ENCODE results near the gene POLDIP3.
A peak's percentile ranks its signal among the peaks of the same experiment; 100 is the strongest.
"Not testable (repeated sequence)": the region's sequence is repeated elsewhere in the genome, so short reads cannot be mapped to it uniquely, and the experiment has no call there.

Gene POLDIP3

GRCh38 chr22:42581194-42581761 is 33.4 kb downstream of the POLDIP3 start:
- peaks cover 59% of the 10 kb centered on the region for H3K36me3 ChIP-seq (ENCODE audit: insufficient read depth, low read length)

GRCh38 chr22:42580040-42580439 is 34.6 kb downstream of the POLDIP3 start:
- not testable (repeated sequence) for H3K9ac ChIP-seq (ENCODE audit: low read depth, low read length)
- WGBS = 96% methylated on average over 2 of the region's 4 CpGs

More at GRCh38 chr22:42581194-42581761, 33.4 kb downstream of the POLDIP3 start:
- not testable (repeated sequence) for H3K9me3 ChIP-seq (ENCODE audit: insufficient read depth, low read depth, low read length); H3K27me3 ChIP-seq (ENCODE audit: insufficient read depth, low read length); H3K4me1 ChIP-seq (ENCODE audit: insufficient read depth, low read length)
- WGBS = 0% methylated on average over 10 of the region's 22 CpGs
- peak overlapping the region; percentile 82 for H3K4me3 ChIP-seq (ENCODE audit: low read length)
- H3K27ac ChIP-seq (ENCODE audit: low read depth, low read length) = peak overlapping the region; percentile 73; the same call in 1 of the 2 replicates
- H3K9ac ChIP-seq (ENCODE audit: low read depth, low read length) = peak overlapping the region; percentile 96

GRCh38 chr22:42577623-42578240 is 37.0 kb downstream of the POLDIP3 start:
- no peak overlapping the region for H3K27ac ChIP-seq (ENCODE audit: low read depth, low read length)
- no peak overlapping the region for H3K9ac ChIP-seq (ENCODE audit: low read depth, low read length)
- H3K27me3 ChIP-seq (ENCODE audit: insufficient read depth, low read length) = no peaks in the 10 kb centered on the region
- H3K4me3 ChIP-seq (ENCODE audit: low read length) = no peak overlapping the region
- 95% methylated on average over 15 of the region's 15 CpGs for WGBS
- H3K9me3 ChIP-seq (ENCODE audit: insufficient read depth, low read depth, low read length) = no peaks in the 10 kb centered on the region
- H3K4me1 ChIP-seq (ENCODE audit: insufficient read depth, low read length) = 0 out of 2 replicates have a peak, but pooled peaks cover 3% of the 10 kb centered on the region
- peaks cover 53% of the 10 kb centered on the region for H3K36me3 ChIP-seq (ENCODE audit: insufficient read depth, low read length)

More at GRCh38 chr22:42580040-42580439, 34.6 kb downstream of the POLDIP3 start:
- H3K4me1 ChIP-seq (ENCODE audit: insufficient read depth, low read length); H3K4me3 ChIP-seq (ENCODE audit: low read length); H3K27me3 ChIP-seq (ENCODE audit: insufficient read depth, low read length); H3K9me3 ChIP-seq (ENCODE audit: insufficient read depth, low read depth, low read length); H3K27ac ChIP-seq (ENCODE audit: low read depth, low read length): not testable (repeated sequence)
- peaks cover 50% of the 10 kb centered on the region for H3K36me3 ChIP-seq (ENCODE audit: insufficient read depth, low read length)

GRCh38 chr22:42577141-42577540 is 37.5 kb downstream of the POLDIP3 start:
- 96% methylated on average over 8 of the region's 9 CpGs for WGBS
- not testable (repeated sequence) for H3K4me1 ChIP-seq (ENCODE audit: insufficient read depth, low read length); H3K9me3 ChIP-seq (ENCODE audit: insufficient read depth, low read depth, low read length); H3K27me3 ChIP-seq (ENCODE audit: insufficient read depth, low read length); H3K9ac ChIP-seq (ENCODE audit: low read depth, low read length); H3K4me3 ChIP-seq (ENCODE audit: low read length); H3K27ac ChIP-seq (ENCODE audit: low read depth, low read length)
- peaks cover 59% of the 10 kb centered on the region for H3K36me3 ChIP-seq (ENCODE audit: insufficient read depth, low read length)

- WGBS = 96% methylated on average over 30 of the region's 30 CpGs
- H3K4me1 ChIP-seq (ENCODE audit: insufficient read depth, low read length); H3K27me3 ChIP-seq (ENCODE audit: insufficient read depth, low read length); H3K9ac ChIP-seq (ENCODE audit: low read depth, low read length); H3K27ac ChIP-seq (ENCODE audit: low read depth, low read length); H3K9me3 ChIP-seq (ENCODE audit: insufficient read depth, low read depth, low read length); H3K4me3 ChIP-seq (ENCODE audit: low read length): not testable (repeated sequence)
- H3K36me3 ChIP-seq (ENCODE audit: insufficient read depth, low read length) = peaks cover 63% of the 10 kb centered on the region
These were observed 38.6 kb downstream of the POLDIP3 start for GRCh38 chr22:42575996-42576574.

- 96% methylated on average over 14 of the region's 21 CpGs for WGBS
- H3K27ac ChIP-seq (ENCODE audit: low read depth, low read length); H3K4me1 ChIP-seq (ENCODE audit: insufficient read depth, low read length); H3K9me3 ChIP-seq (ENCODE audit: insufficient read depth, low read depth, low read length); H3K4me3 ChIP-seq (ENCODE audit: low read length); H3K9ac ChIP-seq (ENCODE audit: low read depth, low read length); H3K27me3 ChIP-seq (ENCODE audit: insufficient read depth, low read length): not testable (repeated sequence)
- H3K36me3 ChIP-seq (ENCODE audit: insufficient read depth, low read length) = peaks cover 58% of the 10 kb centered on the region
These were observed 40.2 kb downstream of the POLDIP3 start for GRCh38 chr22:42574468-42574867.

GRCh38 chr22:42574046-42574445 is 40.6 kb downstream of the POLDIP3 start:
- H3K4me3 ChIP-seq (ENCODE audit: low read length) = not testable (repeated sequence)

GRCh38 chr22:42571068-42571467 is 43.6 kb downstream of the POLDIP3 start:
- not testable (repeated sequence) for H3K27me3 ChIP-seq (ENCODE audit: insufficient read depth, low read length); H3K9me3 ChIP-seq (ENCODE audit: insufficient read depth, low read depth, low read length); H3K4me3 ChIP-seq (ENCODE audit: low read length); H3K27ac ChIP-seq (ENCODE audit: low read depth, low read length); H3K4me1 ChIP-seq (ENCODE audit: insufficient read depth, low read length); H3K9ac ChIP-seq (ENCODE audit: low read depth, low read length)
- H3K36me3 ChIP-seq (ENCODE audit: insufficient read depth, low read length) = peaks cover 31% of the 10 kb centered on the region
- 88% methylated on average over 12 of the region's 12 CpGs for WGBS

More at GRCh38 chr22:42574046-42574445, 40.6 kb downstream of the POLDIP3 start:
- H3K9ac ChIP-seq (ENCODE audit: low read depth, low read length); H3K27ac ChIP-seq (ENCODE audit: low read depth, low read length); H3K9me3 ChIP-seq (ENCODE audit: insufficient read depth, low read depth, low read length); H3K4me1 ChIP-seq (ENCODE audit: insufficient read depth, low read length); H3K27me3 ChIP-seq (ENCODE audit: insufficient read depth, low read length): not testable (repeated sequence)
- H3K36me3 ChIP-seq (ENCODE audit: insufficient read depth, low read length) = peaks cover 55% of the 10 kb centered on the region
- no CpG with 5 or more reads among the region's 1 CpG for WGBS

GRCh38 chr22:42570580-42570979 is 44.1 kb downstream of the POLDIP3 start:
- not testable (repeated sequence) for H3K27ac ChIP-seq (ENCODE audit: low read depth, low read length); H3K4me3 ChIP-seq (ENCODE audit: low read length); H3K4me1 ChIP-seq (ENCODE audit: insufficient read depth, low read length); H3K9ac ChIP-seq (ENCODE audit: low read depth, low read length); H3K27me3 ChIP-seq (ENCODE audit: insufficient read depth, low read length); H3K9me3 ChIP-seq (ENCODE audit: insufficient read depth, low read depth, low read length)
- WGBS = 90% methylated on average over 9 of the region's 9 CpGs
- peaks cover 30% of the 10 kb centered on the region for H3K36me3 ChIP-seq (ENCODE audit: insufficient read depth, low read length)

- not testable (repeated sequence) for H3K4me1 ChIP-seq (ENCODE audit: insufficient read depth, low read length); H3K27ac ChIP-seq (ENCODE audit: low read depth, low read length); H3K9ac ChIP-seq (ENCODE audit: low read depth, low read length); H3K9me3 ChIP-seq (ENCODE audit: insufficient read depth, low read depth, low read length); H3K27me3 ChIP-seq (ENCODE audit: insufficient read depth, low read length); H3K4me3 ChIP-seq (ENCODE audit: low read length)
- WGBS = 78% methylated on average over 5 of the region's 6 CpGs
- H3K36me3 ChIP-seq (ENCODE audit: insufficient read depth, low read length) = peaks cover 14% of the 10 kb centered on the region
These were observed 46.7 kb downstream of the POLDIP3 start for GRCh38 chr22:42567950-42568349.

GRCh38 chr22:42565956-42566355 is 48.7 kb downstream of the POLDIP3 start:
- no peaks in the 10 kb centered on the region for H3K27me3 ChIP-seq (ENCODE audit: insufficient read depth, low read length)
- no peak overlapping the region for H3K9ac ChIP-seq (ENCODE audit: low read depth, low read length)
- peaks cover under 1% of the 10 kb centered on the region; the same call in 1 of the 2 replicates for H3K36me3 ChIP-seq (ENCODE audit: insufficient read depth, low read length)
- H3K4me1 ChIP-seq (ENCODE audit: insufficient read depth, low read length) = no peaks in the 10 kb centered on the region
- H3K4me3 ChIP-seq (ENCODE audit: low read length) = no peak overlapping the region
- H3K9me3 ChIP-seq (ENCODE audit: insufficient read depth, low read depth, low read length) = no peaks in the 10 kb centered on the region
- no peak overlapping the region for H3K27ac ChIP-seq (ENCODE audit: low read depth, low read length)
- 92% methylated on average over 12 of the region's 12 CpGs for WGBS
